BLaER1 treated with 17β-estradiol and CSF1 and Interleukin-3, amounts not matched to agents 10 nM and 100 nM (cell line): Measurements from ENCODE around the gene WWC2.
A peak's percentile ranks its signal among the peaks of the same experiment; 100 is the strongest.

Experiments
- H3K27ac ChIP-seq, 11 experiments: shearing (Covaris generic); formaldehyde crosslinking; 2 replicates each; pipeline ENCODE4 v1.8.1; 2022
- H3K27me3 ChIP-seq, 11 experiments: shearing (Covaris generic); formaldehyde crosslinking; 2 replicates each; pipeline ENCODE4 v1.8.1; 2022
- H3K36me3 ChIP-seq, 11 experiments: shearing (Covaris generic); formaldehyde crosslinking; 2 replicates each; pipeline ENCODE4 v1.8.1; 2022
- H3K4me1 ChIP-seq, 10 experiments: shearing (Covaris generic); formaldehyde crosslinking; 2 replicates each; pipeline ENCODE4 v1.8.1; 2022
- H3K4me2 ChIP-seq, 11 experiments: shearing (Covaris generic); formaldehyde crosslinking; 2 replicates each; pipeline ENCODE4 v1.8.1; 2022
- H3K4me3 ChIP-seq, 10 experiments: shearing (Covaris generic); formaldehyde crosslinking; 2 replicates each; pipeline ENCODE4 v1.8.1; 2022
- H3K9ac ChIP-seq, 11 experiments: shearing (Covaris generic); formaldehyde crosslinking; 2 replicates each; pipeline ENCODE4 v1.8.1; 2022
- H3K9me3 ChIP-seq, 11 experiments: shearing (Covaris generic); formaldehyde crosslinking; replicated peaks in 1 of 11; 2 replicates each; pipeline ENCODE4 v1.8.1; 2022
- H4K20me1 ChIP-seq, 11 experiments: shearing (Covaris generic); formaldehyde crosslinking; 2 replicates each; pipeline ENCODE4 v1.8.1; 2022
- Cebpa-rat ChIP-seq, 11 experiments: shearing (Covaris generic); IDR thresholded peaks; 2 replicates each; pipeline ENCODE4 v1.8.1; 2022

The WWC2 gene

GRCh38 chr4:183240581-183241321 is 141.7 kb downstream of the WWC2 start:
- Histone ChIP-seq H3K27me3 (no peaks in the 10 kb centered on the region), H3K27ac (no peak overlapping the region), H3K4me3 (no peak overlapping the region), H3K4me2 (no peak overlapping the region), H3K4me1 (peaks cover 0 to 21% (median 10%) of the 10 kb centered on the region in 10 experiments; a peak in 15 of 20 replicates), H3K36me3 (peaks cover 0 to 59% (median 17%) of the 10 kb centered on the region in 11 experiments; a peak in 15 of 22 replicates), H3K9ac (no peak overlapping the region), H4K20me1 (no peaks in the 10 kb centered on the region), H3K9me3 (peaks cover 0 to 17% (median 9%) of the 10 kb centered on the region in 11 experiments; a peak in 10 of 22 replicates)
- TF ChIP-seq Cebpa-rat (IDR thresholded peaks at IDR 0.05): no peak

GRCh38 chr4:183241322-183241640 is 142.2 kb downstream of the WWC2 start:
- peaks cover 0 to 21% (median 10%) of the 10 kb centered on the region in 10 experiments; a peak in 15 of 20 replicates for H3K4me1 ChIP-seq
- H3K27me3 ChIP-seq: no peaks in the 10 kb centered on the region
- peaks cover 0 to 59% (median 16%) of the 10 kb centered on the region in 11 experiments; a peak in 15 of 22 replicates for H3K36me3 ChIP-seq
- H3K9ac ChIP-seq: no peak overlapping the region
- H3K4me3 ChIP-seq: no peak overlapping the region
- H3K9me3 ChIP-seq: peaks cover 0 to 13% (median 7%) of the 10 kb centered on the region in 11 experiments; a peak in 10 of 22 replicates
- H4K20me1 ChIP-seq: no peaks in the 10 kb centered on the region
- no peak for TF ChIP-seq Cebpa-rat (IDR thresholded peaks at IDR 0.05)
- no peak overlapping the region for H3K4me2 ChIP-seq
- no peak overlapping the region for H3K27ac ChIP-seq

DNA sequence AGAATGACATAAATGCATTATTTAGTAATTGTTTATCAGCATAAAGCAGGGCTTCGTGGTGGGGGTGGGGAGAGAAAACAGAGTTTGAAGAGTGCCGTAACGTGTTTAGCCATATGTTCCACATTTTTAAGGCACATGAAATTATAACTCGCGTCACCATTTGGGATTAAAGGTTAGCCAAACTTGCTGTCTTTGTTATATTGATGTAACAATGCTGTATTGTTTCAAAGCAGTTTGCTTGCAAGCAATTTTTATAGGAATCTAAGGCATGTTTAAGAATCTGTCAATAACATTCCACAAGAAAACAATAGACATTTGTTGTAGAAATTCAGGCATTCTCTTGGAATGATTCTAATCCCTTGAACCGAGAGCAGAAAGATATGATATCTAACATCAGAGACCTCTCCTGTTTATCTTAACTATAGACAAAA is 142.7 kb downstream of the WWC2 start:
- Histone ChIP-seq H3K27ac (no peak overlapping the region), H3K4me1 (peaks cover 0 to 21% (median 10%) of the 10 kb centered on the region in 10 experiments; a peak in 15 of 20 replicates), H3K36me3 (peaks cover 0 to 59% (median 14%) of the 10 kb centered on the region in 11 experiments; a peak in 14 of 22 replicates), H3K4me3 (no peak overlapping the region), H3K9me3 (peaks cover 0 to 9% (median 2%) of the 10 kb centered on the region in 11 experiments; a peak in 6 of 22 replicates), H3K9ac (no peak overlapping the region), H4K20me1 (no peaks in the 10 kb centered on the region), H3K4me2 (no peak overlapping the region), H3K27me3 (no peaks in the 10 kb centered on the region)
- TF ChIP-seq Cebpa-rat (IDR thresholded peaks at IDR 0.05): no peak

DNA sequence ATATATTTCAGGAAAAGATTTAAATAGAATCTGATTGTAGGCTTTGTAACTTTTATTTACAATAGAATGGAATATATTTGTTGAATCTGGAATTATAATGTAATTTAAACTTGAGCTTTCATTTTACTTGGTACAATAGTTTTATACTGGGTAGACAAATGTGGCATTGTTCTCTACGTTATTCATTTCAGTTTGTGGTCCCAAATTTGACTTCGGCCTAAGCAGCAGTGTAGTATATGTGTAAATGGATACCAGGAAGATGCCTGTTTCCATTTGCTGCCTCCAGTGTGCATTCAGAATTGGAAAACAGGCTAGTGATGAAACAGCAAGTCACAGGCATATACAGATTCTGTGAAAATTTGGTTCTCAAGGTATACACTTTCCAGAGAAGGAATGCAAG is 143.2 kb downstream of the WWC2 start:
- Histone ChIP-seq H3K9me3 (peaks cover 0 to 3% (median 0%) of the 10 kb centered on the region in 11 experiments; a peak in 1 of 22 replicates), H3K4me1 (peaks cover 0 to 21% (median 10%) of the 10 kb centered on the region in 10 experiments; a peak in 15 of 20 replicates), H3K4me2 (no peak overlapping the region), H4K20me1 (no peaks in the 10 kb centered on the region), H3K4me3 (no peak overlapping the region), H3K36me3 (peaks cover 0 to 61% (median 14%) of the 10 kb centered on the region in 11 experiments; a peak in 14 of 22 replicates), H3K9ac (no peak overlapping the region), H3K27ac (no peak overlapping the region), H3K27me3 (no peaks in the 10 kb centered on the region)
- no peak for TF ChIP-seq Cebpa-rat (IDR thresholded peaks at IDR 0.05)

DNA sequence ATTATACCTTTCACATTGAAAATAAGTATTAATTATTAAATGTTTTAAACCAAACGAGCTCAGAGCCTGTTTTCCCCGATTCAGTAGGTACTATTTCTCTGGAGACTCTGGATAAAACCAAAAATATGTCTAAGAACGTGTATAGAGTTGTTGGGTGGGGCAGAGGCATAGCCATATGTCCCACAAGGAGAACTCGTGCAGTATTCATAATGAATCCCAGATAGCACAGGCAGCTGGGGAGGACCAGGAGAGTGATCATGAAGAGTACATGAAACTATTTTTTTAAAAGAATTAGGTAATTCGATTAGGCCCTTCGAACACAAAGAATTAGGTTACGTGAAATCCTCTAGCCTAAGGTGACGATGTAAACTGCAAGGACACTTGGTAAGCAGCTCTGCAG is 145.0 kb downstream of the WWC2 start:
- Histone ChIP-seq H3K27me3 (no peaks in the 10 kb centered on the region), H3K36me3 (peaks cover 0 to 60% (median 14%) of the 10 kb centered on the region in 11 experiments; a peak in 14 of 22 replicates), H3K4me1 (peaks cover 0 to 21% (median 10%) of the 10 kb centered on the region in 10 experiments; a peak in 15 of 20 replicates), H3K9me3 (no peaks in the 10 kb centered on the region), H3K27ac (no peak overlapping the region), H3K9ac (no peak overlapping the region), H4K20me1 (no peaks in the 10 kb centered on the region), H3K4me2 (no peak overlapping the region), H3K4me3 (no peak overlapping the region)
- TF ChIP-seq Cebpa-rat (IDR thresholded peaks at IDR 0.05): no peak

DNA sequence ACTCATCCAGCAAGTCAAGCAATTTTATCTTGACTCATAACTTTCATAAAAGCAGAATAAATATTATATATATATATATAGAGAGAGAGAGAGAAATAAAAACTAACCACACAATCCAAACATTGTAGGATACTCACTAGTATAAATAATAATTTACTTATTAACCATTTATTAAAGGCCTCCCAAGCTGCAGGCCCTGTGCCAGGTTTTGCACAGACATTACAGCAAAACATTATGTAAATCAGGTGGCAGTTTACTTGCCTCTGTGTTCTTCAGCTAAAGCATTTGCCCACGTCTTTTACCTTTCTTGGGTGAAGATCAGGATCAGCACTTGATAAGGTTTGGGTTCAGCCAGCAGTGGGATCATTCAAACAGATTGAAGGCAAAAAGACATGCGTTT is 145.4 kb downstream of the WWC2 start:
- Histone ChIP-seq H3K4me1 (peaks cover 0 to 21% (median 10%) of the 10 kb centered on the region in 10 experiments; a peak in 15 of 20 replicates), H3K27ac (no peak overlapping the region), H3K4me3 (no peak overlapping the region), H3K9ac (no peak overlapping the region), H3K36me3 (peaks cover 0 to 58% (median 14%) of the 10 kb centered on the region in 11 experiments; a peak in 14 of 22 replicates), H3K27me3 (no peaks in the 10 kb centered on the region), H3K9me3 (no peaks in the 10 kb centered on the region), H4K20me1 (no peaks in the 10 kb centered on the region), H3K4me2 (peak overlapping the region in 8 of 11 experiments; percentile 12 to 49 (median 34); a peak in 9 of 22 replicates)
- no peak for TF ChIP-seq Cebpa-rat (IDR thresholded peaks at IDR 0.05)

DNA sequence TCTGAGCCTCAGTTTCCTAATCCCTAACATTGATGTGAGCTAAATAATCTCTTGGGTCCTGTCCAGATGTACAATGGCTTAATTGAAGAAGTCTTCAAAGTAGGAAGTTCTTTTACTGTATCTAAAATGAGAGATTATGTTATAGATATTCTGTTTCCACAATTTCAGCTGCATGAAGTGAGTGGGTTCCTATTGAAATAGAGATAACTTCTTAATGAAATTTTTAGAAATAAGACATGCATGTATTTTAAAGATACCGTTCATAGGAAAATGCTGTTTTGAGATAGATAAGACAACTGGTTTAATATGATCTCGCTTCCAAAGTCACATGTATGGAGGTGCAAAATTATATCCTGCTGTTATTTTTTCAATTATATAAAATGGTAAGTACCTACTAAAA is 149.1 kb downstream of the WWC2 start:
- H3K9me3 ChIP-seq: no peaks in the 10 kb centered on the region
- peaks cover 0 to 52% (median 6%) of the 10 kb centered on the region in 11 experiments; a peak in 9 of 22 replicates for H3K36me3 ChIP-seq
- H3K4me2 ChIP-seq: no peak overlapping the region
- no peaks in the 10 kb centered on the region for H3K27me3 ChIP-seq
- no peak for TF ChIP-seq Cebpa-rat (IDR thresholded peaks at IDR 0.05)
- no peaks in the 10 kb centered on the region for H4K20me1 ChIP-seq
- H3K9ac ChIP-seq: no peak overlapping the region
- no peak overlapping the region for H3K27ac ChIP-seq
- no peak overlapping the region for H3K4me3 ChIP-seq
- H3K4me1 ChIP-seq: peaks cover 0 to 14% (median 10%) of the 10 kb centered on the region in 10 experiments; a peak in 15 of 20 replicates

- no peaks in the 10 kb centered on the region for H3K27me3 ChIP-seq
- no peak overlapping the region for H3K4me2 ChIP-seq
- H3K9me3 ChIP-seq: no peaks in the 10 kb centered on the region
- H3K4me1 ChIP-seq: peaks cover 0 to 7% (median 4%) of the 10 kb centered on the region in 10 experiments; a peak in 15 of 20 replicates
- H3K36me3 ChIP-seq: peaks cover 0 to 64% (median 6%) of the 10 kb centered on the region in 11 experiments; a peak in 9 of 22 replicates
- no peak overlapping the region for H3K4me3 ChIP-seq
- no peak for TF ChIP-seq Cebpa-rat (IDR thresholded peaks at IDR 0.05)
- no peaks in the 10 kb centered on the region for H4K20me1 ChIP-seq
- no peak overlapping the region for H3K9ac ChIP-seq
- no peak overlapping the region for H3K27ac ChIP-seq
Measured at GRCh38 chr4:183249854-183250253, 150.8 kb downstream of the WWC2 start.

- no peak for TF ChIP-seq Cebpa-rat (IDR thresholded peaks at IDR 0.05)
- H3K36me3 ChIP-seq: peaks cover 0 to 55% (median 2%) of the 10 kb centered on the region in 11 experiments; a peak in 9 of 22 replicates
Measured at GRCh38 chr4:183250831-183251230, 151.8 kb downstream of the WWC2 start.

More at GRCh38 chr4:183250831-183251230, 151.8 kb downstream of the WWC2 start:
- no peak overlapping the region for H3K4me3 ChIP-seq
- H3K9ac ChIP-seq: no peak overlapping the region
- no peaks in the 10 kb centered on the region for H3K27me3 ChIP-seq
- no peaks in the 10 kb centered on the region for H3K9me3 ChIP-seq
- H3K4me1 ChIP-seq: 0 out of 20 replicates have a peak, but pooled peaks cover 0 to 5% (median 0%) of the 10 kb centered on the region in 10 experiments
- H4K20me1 ChIP-seq: no peaks in the 10 kb centered on the region
- H3K4me2 ChIP-seq: no peak overlapping the region
- no peak overlapping the region for H3K27ac ChIP-seq
